ENCODE measurements around the gene IFT80. TPM values are rescaled to one million over a fixed set of nuclear protein-coding genes. Genes with fewer than 3 reads are reported as not detected.

The IFT80 gene
- total and polyA plus RNA-seq, 3 donors from 2014 or later: 32.0 to 74.9 (median 55.4) TPM

DNA sequence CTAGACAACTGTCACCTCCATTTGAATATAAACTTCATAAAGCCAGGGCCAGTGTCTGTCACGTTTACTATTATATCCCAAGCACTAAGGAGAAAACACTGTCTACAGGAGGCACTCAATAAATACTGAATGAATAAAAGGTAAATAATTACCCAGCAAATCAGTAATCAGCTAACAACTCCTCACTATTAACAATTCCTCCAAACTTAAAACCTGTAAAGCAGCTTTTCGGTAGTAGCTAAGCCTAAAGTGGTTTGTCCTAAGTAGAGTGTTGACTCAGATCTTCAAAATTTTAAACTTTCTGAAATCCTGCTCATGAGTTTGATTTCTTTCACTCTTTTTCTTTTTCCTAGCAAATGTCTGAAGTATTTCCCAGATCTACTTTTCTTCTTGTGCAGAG is 133.9 kb downstream of the IFT80 start:
- no peaks in the 10 kb centered on the region for H3K36me3 ChIP-seq (ENCODE audit: low read depth, missing control alignments)
- no peak overlapping the region for H3K4me3 ChIP-seq
- WGBS, 2 donors: 88 to 96% methylated on average over 2 of the region's 2 CpGs
- no peaks in the 10 kb centered on the region for H3K4me1 ChIP-seq
- no peak for DNase-seq
- TF ChIP-seq, protein P1, sequence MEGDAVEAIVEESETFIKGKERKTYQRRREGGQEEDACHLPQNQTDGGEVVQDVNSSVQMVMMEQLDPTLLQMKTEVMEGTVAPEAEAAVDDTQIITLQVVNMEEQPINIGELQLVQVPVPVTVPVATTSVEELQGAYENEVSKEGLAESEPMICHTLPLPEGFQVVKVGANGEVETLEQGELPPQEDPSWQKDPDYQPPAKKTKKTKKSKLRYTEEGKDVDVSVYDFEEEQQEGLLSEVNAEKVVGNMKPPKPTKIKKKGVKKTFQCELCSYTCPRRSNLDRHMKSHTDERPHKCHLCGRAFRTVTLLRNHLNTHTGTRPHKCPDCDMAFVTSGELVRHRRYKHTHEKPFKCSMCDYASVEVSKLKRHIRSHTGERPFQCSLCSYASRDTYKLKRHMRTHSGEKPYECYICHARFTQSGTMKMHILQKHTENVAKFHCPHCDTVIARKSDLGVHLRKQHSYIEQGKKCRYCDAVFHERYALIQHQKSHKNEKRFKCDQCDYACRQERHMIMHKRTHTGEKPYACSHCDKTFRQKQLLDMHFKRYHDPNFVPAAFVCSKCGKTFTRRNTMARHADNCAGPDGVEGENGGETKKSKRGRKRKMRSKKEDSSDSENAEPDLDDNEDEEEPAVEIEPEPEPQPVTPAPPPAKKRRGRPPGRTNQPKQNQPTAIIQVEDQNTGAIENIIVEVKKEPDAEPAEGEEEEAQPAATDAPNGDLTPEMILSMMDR (IDR thresholded peaks at IDR 0.05): no peak
- TF ChIP-seq POLR2A (IDR thresholded peaks at IDR 0.05): no peak
- H3K27ac ChIP-seq: no peak overlapping the region
- no peaks in the 10 kb centered on the region for H3K27me3 ChIP-seq
- intact Hi-C loops (cut with DNase I; ENCODE audit: low total_unique reads): no loop called here
- no peaks in the 10 kb centered on the region for H3K9me3 ChIP-seq

DNA sequence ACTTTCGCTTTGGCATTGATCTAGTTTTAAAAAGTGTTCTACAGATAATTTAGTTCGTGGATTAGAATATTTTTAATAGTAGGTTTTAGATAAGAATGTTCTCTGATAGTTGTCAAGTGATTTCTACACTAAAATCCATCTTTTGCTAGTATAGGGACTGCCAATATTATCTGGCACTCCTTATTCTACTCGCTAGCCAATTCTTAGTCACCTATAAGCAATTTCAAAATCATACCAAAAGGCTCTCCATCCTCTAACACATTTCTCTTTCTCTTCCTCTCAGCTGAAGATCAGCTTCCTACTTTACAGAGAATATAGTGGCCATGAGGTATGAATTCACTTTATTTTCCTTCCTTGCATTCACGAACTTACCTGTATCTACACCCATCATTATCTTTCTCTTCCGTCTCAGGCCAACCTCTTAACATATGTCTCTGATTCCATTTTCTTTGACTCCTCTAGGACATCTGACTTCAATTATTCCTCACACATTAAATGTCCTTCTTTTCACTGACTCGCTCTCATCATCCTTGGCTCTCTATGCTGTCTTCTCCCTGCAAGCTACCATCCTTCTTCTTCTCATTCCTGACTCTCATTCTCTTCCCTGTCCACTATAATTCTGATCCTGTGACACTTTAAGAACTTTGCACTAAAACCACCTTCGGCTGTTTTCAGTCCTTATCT is 138.3 kb downstream of the IFT80 start:
- DNase-seq: no peak
- Histone ChIP-seq H3K9me3 (no peaks in the 10 kb centered on the region), H3K4me3 (no peak overlapping the region), H3K27ac (no peak overlapping the region), H3K4me1 (no peaks in the 10 kb centered on the region), H3K27me3 (no peaks in the 10 kb centered on the region), H3K36me3 (ENCODE audit: low read depth, missing control alignments) (no peaks in the 10 kb centered on the region)
- intact Hi-C loops (cut with DNase I; ENCODE audit: low total_unique reads): no loop called here
- 85 to 87% methylated on average over 7 of the region's 7 CpGs for whole genome bisulfite sequencing, 2 donors
- TF ChIP-seq, protein P1 (IDR thresholded peaks at IDR 0.05): no peak
- no peak for TF ChIP-seq POLR2A (IDR thresholded peaks at IDR 0.05)

DNA sequence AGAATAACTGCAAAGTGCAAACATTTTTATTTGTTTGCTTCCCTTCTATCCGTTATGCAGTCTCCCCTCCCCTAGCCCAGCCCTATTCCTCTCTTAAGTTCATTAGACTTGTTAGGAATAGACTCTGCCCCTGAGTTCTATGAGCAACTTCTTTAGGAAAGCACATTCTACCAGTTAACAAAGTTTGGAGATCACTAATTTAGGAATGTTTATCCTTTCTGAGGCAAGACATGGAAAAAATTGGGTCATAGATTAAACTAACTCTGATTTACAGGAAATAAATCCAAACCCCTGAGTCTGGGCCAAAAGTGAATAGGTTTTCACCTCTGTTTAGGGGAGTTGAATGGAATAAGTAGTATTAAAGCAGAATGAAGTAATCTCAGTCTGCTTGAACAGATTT is 139.4 kb downstream of the IFT80 start:
- H3K36me3 ChIP-seq (ENCODE audit: low read depth, missing control alignments): no peaks in the 10 kb centered on the region
- no peak for DNase-seq
- intact Hi-C loops (cut with DNase I; ENCODE audit: low total_unique reads): no loop called here
- TF ChIP-seq, protein P1 (IDR thresholded peaks at IDR 0.05): no peak
- H3K9me3 ChIP-seq: no peaks in the 10 kb centered on the region
- WGBS, 2 donors: 79 to 81% methylated on average over 1 of the region's 1 CpG
- H3K27me3 ChIP-seq: no peaks in the 10 kb centered on the region
- H3K27ac ChIP-seq: no peak overlapping the region
- no peak overlapping the region for H3K4me3 ChIP-seq
- H3K4me1 ChIP-seq: no peaks in the 10 kb centered on the region

DNA sequence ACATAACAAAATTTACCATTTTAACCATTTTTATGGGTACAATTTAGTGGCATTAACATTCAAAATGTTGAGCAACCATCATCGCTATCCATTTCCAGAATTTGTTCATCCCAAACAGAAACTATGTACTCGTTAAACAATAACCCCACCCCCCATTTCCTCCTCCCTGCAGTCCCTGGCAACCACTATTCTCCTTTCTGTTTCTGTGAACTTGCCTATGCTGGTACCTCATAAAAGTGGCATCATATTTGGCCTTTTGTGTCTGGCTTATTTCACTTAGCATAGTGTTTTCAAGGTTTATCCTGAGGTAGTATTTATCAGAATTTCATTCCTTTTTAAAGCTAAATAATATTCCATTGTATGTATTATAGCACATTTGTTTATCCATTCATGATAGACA is 141.4 kb downstream of the IFT80 start:
- Histone ChIP-seq H3K4me3 (no peak overlapping the region), H3K36me3 (ENCODE audit: low read depth, missing control alignments) (no peaks in the 10 kb centered on the region), H3K4me1 (no peaks in the 10 kb centered on the region), H3K27me3 (no peaks in the 10 kb centered on the region), H3K27ac (no peak overlapping the region), H3K9me3 (no peaks in the 10 kb centered on the region)
- intact Hi-C loops (cut with DNase I; ENCODE audit: low total_unique reads): no loop called here
- no peak for DNase-seq
- TF ChIP-seq POLR2A (IDR thresholded peaks at IDR 0.05): no peak
- 89 to 91% methylated on average over 2 of the region's 2 CpGs for WGBS, 2 donors

DNA sequence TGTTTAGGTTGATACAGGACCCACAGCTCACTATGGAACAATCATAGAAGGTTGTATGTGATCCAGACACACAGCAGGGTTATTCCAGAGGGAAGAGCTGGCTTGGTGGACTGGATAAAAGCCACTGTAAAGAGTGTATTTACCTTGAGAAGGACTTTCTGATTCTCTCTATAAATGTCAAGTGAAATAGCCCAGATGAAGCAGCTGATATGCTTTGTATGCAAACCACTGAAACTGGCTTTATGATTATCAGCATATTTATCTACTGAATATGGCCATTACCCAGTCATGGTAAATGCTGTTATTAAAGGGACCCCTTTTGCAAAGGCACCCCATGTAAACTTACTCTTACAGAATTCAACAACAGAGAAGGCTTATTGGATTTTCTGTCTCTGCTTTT is 145.7 kb downstream of the IFT80 start:
- H3K27ac ChIP-seq: no peak overlapping the region
- intact Hi-C loops (cut with DNase I; ENCODE audit: low total_unique reads): no loop called here
- TF ChIP-seq POLR2A (IDR thresholded peaks at IDR 0.05): no peak
- TF ChIP-seq, protein P1 (IDR thresholded peaks at IDR 0.05): no peak

More for the DNA sequence above, 145.7 kb downstream of the IFT80 start:
- no peak overlapping the region for H3K4me3 ChIP-seq
- H3K27me3 ChIP-seq: no peaks in the 10 kb centered on the region
- no peaks in the 10 kb centered on the region for H3K9me3 ChIP-seq
- no peak for DNase-seq
- H3K36me3 ChIP-seq (ENCODE audit: low read depth, missing control alignments): no peaks in the 10 kb centered on the region
- H3K4me1 ChIP-seq: no peaks in the 10 kb centered on the region
